ENCODE results near the gene QRICH1.

Gene QRICH1, protein sequence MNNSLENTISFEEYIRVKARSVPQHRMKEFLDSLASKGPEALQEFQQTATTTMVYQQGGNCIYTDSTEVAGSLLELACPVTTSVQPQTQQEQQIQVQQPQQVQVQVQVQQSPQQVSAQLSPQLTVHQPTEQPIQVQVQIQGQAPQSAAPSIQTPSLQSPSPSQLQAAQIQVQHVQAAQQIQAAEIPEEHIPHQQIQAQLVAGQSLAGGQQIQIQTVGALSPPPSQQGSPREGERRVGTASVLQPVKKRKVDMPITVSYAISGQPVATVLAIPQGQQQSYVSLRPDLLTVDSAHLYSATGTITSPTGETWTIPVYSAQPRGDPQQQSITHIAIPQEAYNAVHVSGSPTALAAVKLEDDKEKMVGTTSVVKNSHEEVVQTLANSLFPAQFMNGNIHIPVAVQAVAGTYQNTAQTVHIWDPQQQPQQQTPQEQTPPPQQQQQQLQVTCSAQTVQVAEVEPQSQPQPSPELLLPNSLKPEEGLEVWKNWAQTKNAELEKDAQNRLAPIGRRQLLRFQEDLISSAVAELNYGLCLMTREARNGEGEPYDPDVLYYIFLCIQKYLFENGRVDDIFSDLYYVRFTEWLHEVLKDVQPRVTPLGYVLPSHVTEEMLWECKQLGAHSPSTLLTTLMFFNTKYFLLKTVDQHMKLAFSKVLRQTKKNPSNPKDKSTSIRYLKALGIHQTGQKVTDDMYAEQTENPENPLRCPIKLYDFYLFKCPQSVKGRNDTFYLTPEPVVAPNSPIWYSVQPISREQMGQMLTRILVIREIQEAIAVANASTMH

GRCh38 chr3:49093853-49094767 is at the start of gene QRICH1:
Gene QRICH1 (minus strand): TSS chr3:49094071. CDS start chr3:49077017, 17,054 bp downstream.
- peaks cover 9% of the 10 kb centered on the region; the same call in 1 of the 2 replicates for H4K20me1 ChIP-seq (ENCODE audit: low read depth, low read length)
- peak within 1 kb of the TSS; percentile 86 for H3K27ac ChIP-seq (ENCODE audit: low read depth, low read length)
- peaks cover 13% of the 10 kb centered on the region; the same call in 1 of the 2 replicates for H3K36me3 ChIP-seq (ENCODE audit: low read length)
- H3K27me3 ChIP-seq (ENCODE audit: low read length): no peaks in the 10 kb centered on the region
- peak within 1 kb of the TSS; percentile 70 for H2AFZ ChIP-seq (ENCODE audit: low read depth, low read length, severe bottlenecking)
- H3K9me2 ChIP-seq (replicated peaks; ENCODE audit: insufficient read depth, low read length): no peaks in the 10 kb centered on the region
- no peaks in the 10 kb centered on the region for H3K9me3 ChIP-seq (ENCODE audit: insufficient read depth, low read length)
- H3K79me2 ChIP-seq (ENCODE audit: insufficient read depth, low read length): peaks cover 42% of the 10 kb centered on the region
- H3K4me2 ChIP-seq (ENCODE audit: low read depth, low read length, poor library complexity, severe bottlenecking): peak within 1 kb of the TSS; percentile 92
- H3K9ac ChIP-seq (ENCODE audit: low read length): peak within 1 kb of the TSS; percentile 78
- H3K4me3 ChIP-seq (ENCODE audit: insufficient read depth, low read length, poor library complexity, severe bottlenecking): peak within 1 kb of the TSS; percentile 64
- peaks cover 14% of the 10 kb centered on the region for H3F3A ChIP-seq (ENCODE audit: insufficient read depth)
- TF ChIP-seq EZH2phosphoT487 (conservative IDR thresholded peaks at IDR 0.05; ENCODE audit: low read length) (no peak), CTCF (IDR thresholded peaks at IDR 0.05; ENCODE audit: insufficient read depth, low read length, poor library complexity, severe bottlenecking) (no peak)

DNA sequence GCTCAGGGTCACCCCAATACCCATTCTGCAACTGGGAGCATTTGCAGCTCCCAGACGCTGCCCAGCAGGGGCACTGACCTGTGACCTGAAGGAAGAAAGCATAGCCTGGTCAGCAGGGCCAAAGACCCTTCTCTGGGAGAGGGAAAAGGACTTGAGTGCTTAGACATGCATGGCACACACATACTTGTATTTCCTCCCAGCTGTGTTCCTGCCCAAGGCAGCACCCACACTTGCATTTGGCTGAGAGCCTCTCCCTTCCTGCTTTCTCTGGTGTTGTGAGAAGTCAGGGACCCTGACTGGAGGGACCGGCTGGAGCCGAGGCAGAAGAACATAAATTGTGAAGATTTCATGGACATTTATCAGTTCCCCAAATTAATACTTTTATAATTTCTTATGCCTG is 46.2 kb upstream of the QRICH1 start:
- Histone ChIP-seq H3F3A (ENCODE audit: insufficient read depth) (no peaks in the 10 kb centered on the region), H3K79me2 (ENCODE audit: insufficient read depth, low read length) (no peaks in the 10 kb centered on the region), H3K27ac (ENCODE audit: low read depth, low read length) (no peak overlapping the region), H3K36me3 (ENCODE audit: low read length) (no peaks in the 10 kb centered on the region), H2AFZ (ENCODE audit: low read depth, low read length, severe bottlenecking) (no peak overlapping the region), H3K27me3 (ENCODE audit: low read length) (no peaks in the 10 kb centered on the region), H3K4me3 (ENCODE audit: insufficient read depth, low read length, poor library complexity, severe bottlenecking) (no peak overlapping the region), H4K20me1 (ENCODE audit: low read depth, low read length) (no peaks in the 10 kb centered on the region), H3K9me3 (ENCODE audit: insufficient read depth, low read length) (no peaks in the 10 kb centered on the region), H3K9ac (ENCODE audit: low read length) (no peak overlapping the region), H3K9me2 (replicated peaks; ENCODE audit: insufficient read depth, low read length) (no peaks in the 10 kb centered on the region), H3K4me2 (ENCODE audit: low read depth, low read length, poor library complexity, severe bottlenecking) (no peak overlapping the region)
- TF ChIP-seq EZH2phosphoT487 (conservative IDR thresholded peaks at IDR 0.05; ENCODE audit: low read length) (no peak), CTCF (IDR thresholded peaks at IDR 0.05; ENCODE audit: insufficient read depth, low read length, poor library complexity, severe bottlenecking) (no peak)

GRCh38 chr3:49135499-49135898 is 41.6 kb upstream of the QRICH1 start:
- H4K20me1 ChIP-seq (ENCODE audit: low read depth, low read length): no peaks in the 10 kb centered on the region
- no peak overlapping the region for H3K27ac ChIP-seq (ENCODE audit: low read depth, low read length)
- no peaks in the 10 kb centered on the region for H3K79me2 ChIP-seq (ENCODE audit: insufficient read depth, low read length)
- TF ChIP-seq CTCF (IDR thresholded peaks at IDR 0.05; ENCODE audit: insufficient read depth, low read length, poor library complexity, severe bottlenecking) (no peak), EZH2phosphoT487 (conservative IDR thresholded peaks at IDR 0.05; ENCODE audit: low read length) (no peak)
- H3K27me3 ChIP-seq (ENCODE audit: low read length): no peaks in the 10 kb centered on the region
- H3K9me3 ChIP-seq (ENCODE audit: insufficient read depth, low read length): no peaks in the 10 kb centered on the region
- H3F3A ChIP-seq (ENCODE audit: insufficient read depth): no peaks in the 10 kb centered on the region
- no peak overlapping the region for H3K9ac ChIP-seq (ENCODE audit: low read length)
- H3K9me2 ChIP-seq (replicated peaks; ENCODE audit: insufficient read depth, low read length): no peaks in the 10 kb centered on the region
- H3K36me3 ChIP-seq (ENCODE audit: low read length): no peaks in the 10 kb centered on the region
- H2AFZ ChIP-seq (ENCODE audit: low read depth, low read length, severe bottlenecking): no peak overlapping the region
- H3K4me2 ChIP-seq (ENCODE audit: low read depth, low read length, poor library complexity, severe bottlenecking): no peak overlapping the region
- H3K4me3 ChIP-seq (ENCODE audit: insufficient read depth, low read length, poor library complexity, severe bottlenecking): no peak overlapping the region

All from SU-DHL-6 (cell line).